Loucy (cell line): ENCODE measurements around the gene LATS1.

Experiments used
- CTCF ChIP-seq: fragments of 200-600 bp; sonication (generic); conservative IDR thresholded peaks from 2 replicates; pipeline ENCODE4 v1.5.1; 2014; ENCODE audit warnings: mild to moderate bottlenecking, antibody characterized with exemption, low read length
- EZH2phosphoT487 ChIP-seq: fragments of 200-600 bp; IDR thresholded peaks from 2 replicates; pipeline ENCODE4 v1.6.1; 2018; ENCODE audit warnings: antibody characterized with exemption, mild to moderate bottlenecking, moderate library complexity, borderline replicate concordance

DNA sequence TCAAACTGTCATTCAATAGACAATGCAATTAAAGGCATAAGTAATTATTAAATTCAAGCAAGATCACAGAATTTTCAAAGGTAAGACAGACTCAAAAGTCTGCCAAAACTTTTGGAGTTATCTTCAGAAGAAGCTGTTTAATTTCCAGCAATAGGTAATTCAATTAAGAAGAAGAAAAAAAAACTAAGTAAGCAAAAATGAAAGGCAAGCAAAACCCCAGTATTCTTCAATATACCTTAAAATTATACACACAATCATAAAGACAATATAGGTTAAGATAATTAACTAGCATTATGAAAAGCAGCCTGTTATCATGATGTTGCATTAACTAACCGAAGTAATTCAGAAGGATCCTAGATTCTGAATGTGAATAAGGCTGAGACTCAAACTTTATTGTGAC is 3.5 kb downstream of the LATS1 start:
- no peak for TF ChIP-seq CTCF
- TF ChIP-seq EZH2phosphoT487 = no peak
